ELF-1 (cell line): ENCODE measurements around the gene LAMA2.

Source experiments
- DNase-seq: peaks from one replicate; pipeline ENCODE4 v3.0.0-alpha.2; 2016; ENCODE audit warnings: low read depth, low spot score

LAMA2 gene

GRCh38 chr6:129490521-129491255 lies 607.8 kb downstream of the LAMA2 start:
- peak; percentile 54 for DNase-seq

DNA sequence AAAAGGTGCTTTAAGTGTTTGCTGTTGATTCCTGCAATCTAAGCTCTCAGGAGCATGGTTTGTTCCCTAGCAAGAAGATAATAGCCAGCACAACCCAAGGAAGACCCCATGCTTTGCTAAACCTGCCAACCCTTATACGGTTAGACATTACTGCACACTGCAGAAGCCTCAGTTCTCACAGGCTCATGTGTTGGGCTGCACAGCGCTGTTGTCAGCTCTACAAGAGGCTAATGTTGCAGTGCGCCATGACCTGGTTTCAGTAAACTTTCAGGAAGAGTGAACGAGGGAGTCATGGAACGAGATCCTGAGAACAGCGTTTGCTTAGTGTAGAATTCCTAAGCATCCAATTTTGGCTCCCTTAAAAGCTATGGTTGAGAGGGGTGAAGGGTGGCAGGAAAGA lies 608.5 kb downstream of the LAMA2 start:
- no peak for DNase-seq

DNA sequence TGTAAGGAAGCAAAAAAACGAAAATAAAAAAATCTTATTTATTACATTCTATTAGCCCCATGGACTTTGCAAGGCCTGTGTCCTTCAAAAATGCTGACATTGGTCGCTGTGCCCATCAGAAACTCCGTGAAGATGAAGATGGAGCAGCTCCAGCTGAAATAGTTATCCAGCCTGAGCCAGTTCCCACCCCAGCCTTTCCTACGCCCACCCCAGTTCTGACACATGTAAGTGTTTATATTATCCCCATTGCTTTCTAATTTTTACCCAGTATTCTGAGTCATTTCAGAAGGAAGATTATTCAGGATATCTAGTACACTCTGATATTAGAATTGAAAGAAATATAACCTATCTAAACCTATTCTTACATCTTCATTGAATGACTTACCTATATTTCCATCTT lies 609.3 kb downstream of the LAMA2 start:
- no peak for DNase-seq

DNA sequence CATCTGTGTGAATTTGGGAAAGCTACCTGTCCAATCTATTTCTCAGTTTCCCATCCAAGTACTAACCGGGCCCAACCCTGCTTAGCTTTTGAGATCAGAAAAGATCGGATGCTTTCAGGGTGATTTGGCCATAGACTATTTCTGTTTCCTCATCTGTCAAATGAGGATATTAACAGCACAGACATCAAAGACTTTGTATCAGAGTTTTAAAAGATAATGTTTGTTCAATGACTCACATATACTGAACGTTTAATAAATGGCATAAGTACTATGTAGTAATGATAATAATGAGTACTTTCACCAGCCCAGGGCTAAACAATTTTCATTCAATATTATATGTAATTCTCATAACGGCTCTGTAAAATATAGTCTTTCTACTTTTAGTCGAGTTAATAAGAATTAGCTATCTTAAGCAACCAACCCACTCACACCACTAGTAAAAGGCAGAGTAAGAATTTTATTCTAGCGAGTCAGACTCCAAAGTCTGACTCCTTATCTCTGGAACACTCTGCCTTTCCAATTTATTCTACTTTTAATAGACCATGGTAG lies 610.5 kb downstream of the LAMA2 start:
- DNase-seq, result no peak

DNA sequence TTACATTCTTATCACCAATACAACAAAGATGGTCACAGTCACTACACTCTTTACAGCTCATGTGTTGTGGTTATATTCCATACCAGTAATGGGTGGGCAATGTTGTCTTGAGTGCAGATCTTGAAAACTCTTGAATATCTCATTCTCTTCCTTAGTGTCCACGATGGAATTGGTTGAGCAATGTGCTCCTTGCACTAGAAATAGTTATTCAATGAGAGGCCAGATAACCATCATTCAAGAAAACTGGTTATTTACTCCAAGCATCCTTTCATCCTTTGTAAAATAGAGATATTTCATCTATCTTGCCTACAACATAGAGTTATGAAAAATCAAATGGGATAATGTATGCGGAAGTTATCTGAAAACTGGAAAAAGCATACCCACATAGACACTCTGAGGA lies 611.2 kb downstream of the LAMA2 start:
- DNase-seq, result no peak

DNA sequence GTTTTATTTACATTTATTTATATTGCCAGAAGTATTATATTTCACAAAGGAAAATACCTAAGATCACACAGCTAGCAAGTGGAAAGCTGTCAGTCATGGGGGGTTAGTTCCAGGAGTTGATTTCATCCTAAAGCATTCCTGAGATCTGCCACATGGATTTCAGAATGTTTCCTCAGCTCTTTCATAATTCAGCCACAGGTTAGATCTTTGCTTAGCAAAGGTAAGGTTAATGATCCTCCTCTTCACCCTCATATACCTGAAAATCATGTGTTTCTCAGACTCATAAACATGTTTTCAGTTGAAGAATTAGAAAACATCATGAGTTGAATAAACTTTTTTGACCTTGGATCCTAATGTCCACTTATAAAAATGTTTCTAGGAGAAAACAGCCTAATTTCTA lies 611.6 kb downstream of the LAMA2 start:
- no peak for DNase-seq

- DNase-seq, result no peak
Observed at GRCh38 chr6:129495652-129496051, 612.7 kb downstream of the LAMA2 start.

- DNase-seq, result no peak
Observed at GRCh38 chr6:129497481-129498441, 614.8 kb downstream of the LAMA2 start.

DNA sequence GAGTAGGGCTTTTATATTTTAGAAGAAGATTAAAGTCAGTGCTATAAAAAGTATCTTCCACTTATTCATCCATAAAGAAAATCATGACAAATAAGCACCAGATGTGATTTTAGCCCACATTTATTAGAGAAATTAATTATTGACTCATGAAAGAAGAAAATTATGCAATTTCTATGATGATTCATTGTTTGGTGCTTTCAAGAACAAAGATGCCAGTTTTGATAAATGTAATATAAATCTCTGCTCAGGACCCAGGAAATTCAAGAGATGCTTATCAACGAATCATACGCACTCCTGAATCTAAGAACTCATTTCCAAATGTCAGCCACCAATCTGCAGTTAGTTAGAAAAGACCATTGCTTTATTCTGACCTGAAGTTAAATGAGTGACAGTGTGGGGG lies 615.6 kb downstream of the LAMA2 start:
- no peak for DNase-seq

GRCh38 chr6:129498950-129499842 lies 616.3 kb downstream of the LAMA2 start:
- DNase-seq, result peak; percentile 4

GRCh38 chr6:129499843-129500219 lies 616.9 kb downstream of the LAMA2 start:
- no peak for DNase-seq

GRCh38 chr6:129500958-129501739 lies 618.2 kb downstream of the LAMA2 start:
- peak; percentile 80 for DNase-seq

DNA sequence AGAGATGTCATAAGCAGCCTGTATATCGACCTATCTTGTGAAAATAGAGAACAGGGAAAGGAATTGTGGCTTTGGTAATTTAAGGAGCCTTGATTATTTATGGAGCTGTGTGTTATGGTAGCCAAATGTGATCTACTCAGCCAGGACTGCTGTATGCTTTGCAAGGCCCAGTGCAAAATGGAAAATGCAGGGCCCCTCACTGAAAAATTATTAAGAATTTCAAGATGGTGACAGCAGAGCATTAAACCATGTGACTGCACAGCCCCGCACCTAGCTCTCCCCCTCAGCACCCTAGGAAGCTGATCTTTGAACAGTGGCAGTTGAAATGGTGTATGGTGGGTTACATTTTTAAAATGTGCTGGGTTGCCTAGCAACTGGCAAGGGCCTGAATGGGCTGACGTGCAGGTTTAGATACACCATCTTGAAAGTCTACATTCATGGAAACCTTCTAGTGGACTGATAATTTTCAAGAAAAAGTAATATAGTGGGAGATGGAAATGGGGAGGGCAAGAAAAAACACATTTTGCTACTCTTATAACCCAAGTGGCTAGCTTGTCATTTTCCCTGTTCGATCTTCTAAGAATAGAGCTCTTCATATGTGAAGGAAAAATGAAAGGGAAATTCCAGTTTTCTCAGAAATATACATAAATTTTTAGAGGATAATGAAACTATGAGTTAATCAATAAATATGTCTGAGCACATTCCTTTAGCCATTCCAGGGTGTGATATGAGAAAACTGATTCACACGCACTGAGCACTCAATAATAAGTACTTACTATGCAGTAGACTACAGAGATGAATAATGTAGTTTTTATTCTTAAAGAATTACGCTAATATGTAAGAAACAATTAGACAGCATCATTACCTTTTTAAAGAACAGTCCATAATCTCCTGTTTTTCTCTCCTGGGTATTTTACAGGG lies 619.1 kb downstream of the LAMA2 start:
- DNase-seq, result no peak

DNA sequence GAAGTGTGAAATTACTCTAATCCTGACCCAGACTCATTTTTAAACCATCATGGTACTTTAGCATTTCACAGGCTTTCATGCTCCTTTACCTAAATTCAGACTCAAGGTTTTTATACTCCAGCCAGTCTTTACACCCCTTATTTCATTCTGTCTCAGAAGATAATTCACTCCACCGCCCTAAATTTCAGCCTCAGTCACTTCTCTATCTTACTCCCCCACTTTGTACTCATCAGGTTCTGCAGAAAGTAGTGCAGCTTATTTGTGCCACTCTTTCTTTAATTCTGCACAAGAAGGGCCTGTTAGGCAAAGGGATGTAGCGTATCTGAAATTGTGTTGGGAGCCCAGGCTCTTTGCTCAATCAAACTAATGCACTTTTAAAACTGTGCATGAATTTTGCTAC lies 621.5 kb downstream of the LAMA2 start:
- DNase-seq, result no peak

DNA sequence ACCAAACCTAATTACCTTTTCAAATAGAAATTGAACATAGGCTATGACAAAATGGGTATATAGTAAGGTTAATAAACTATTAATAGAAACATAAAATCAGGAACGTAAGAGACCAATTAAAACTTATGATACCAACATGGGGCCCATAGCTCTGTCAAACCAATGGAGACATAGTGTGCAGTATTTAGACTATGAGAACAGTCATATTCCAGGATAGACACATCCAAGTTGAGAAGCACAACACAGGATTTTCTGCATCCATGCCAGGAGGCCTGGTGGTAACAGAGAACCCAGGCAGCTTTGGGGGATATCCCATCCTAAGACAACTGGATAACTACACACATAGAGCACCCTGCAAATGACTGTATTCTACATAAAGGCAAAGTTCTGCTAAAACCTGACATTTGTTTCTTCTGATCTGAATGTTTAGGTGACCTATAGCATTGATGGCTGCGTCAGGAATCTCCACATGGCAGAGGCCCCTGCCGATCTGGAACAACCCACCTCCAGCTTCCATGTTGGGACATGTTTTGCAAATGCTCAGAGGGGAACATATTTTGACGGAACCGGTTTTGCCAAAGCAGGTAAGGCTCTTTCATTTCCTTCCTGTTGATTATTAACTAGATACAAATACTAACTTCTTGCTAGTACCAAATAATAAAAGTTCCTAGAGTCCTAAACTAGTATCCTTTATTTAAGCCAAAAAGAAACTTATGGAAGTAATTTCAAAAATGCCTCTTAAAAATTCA lies 624.3 kb downstream of the LAMA2 start:
- DNase-seq, result no peak

DNA sequence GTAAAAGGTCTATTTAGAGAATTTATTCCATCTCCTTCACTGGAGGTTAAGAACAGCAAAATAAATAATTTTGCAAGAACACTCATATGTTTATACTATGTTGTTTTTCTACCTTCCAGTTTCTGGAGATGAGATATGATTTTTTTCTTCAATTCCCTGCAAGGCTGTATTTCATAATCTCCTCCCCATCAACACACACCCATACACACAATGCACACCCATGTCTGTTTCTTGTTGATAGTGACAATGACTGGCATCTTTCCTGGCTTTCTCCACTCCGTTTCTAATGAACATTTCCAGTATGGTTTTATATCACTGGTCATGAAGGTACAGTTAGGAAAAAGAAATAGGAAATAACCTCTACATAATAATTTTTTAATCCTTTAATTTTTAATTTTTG lies 624.9 kb downstream of the LAMA2 start:
- DNase-seq, result no peak

DNA sequence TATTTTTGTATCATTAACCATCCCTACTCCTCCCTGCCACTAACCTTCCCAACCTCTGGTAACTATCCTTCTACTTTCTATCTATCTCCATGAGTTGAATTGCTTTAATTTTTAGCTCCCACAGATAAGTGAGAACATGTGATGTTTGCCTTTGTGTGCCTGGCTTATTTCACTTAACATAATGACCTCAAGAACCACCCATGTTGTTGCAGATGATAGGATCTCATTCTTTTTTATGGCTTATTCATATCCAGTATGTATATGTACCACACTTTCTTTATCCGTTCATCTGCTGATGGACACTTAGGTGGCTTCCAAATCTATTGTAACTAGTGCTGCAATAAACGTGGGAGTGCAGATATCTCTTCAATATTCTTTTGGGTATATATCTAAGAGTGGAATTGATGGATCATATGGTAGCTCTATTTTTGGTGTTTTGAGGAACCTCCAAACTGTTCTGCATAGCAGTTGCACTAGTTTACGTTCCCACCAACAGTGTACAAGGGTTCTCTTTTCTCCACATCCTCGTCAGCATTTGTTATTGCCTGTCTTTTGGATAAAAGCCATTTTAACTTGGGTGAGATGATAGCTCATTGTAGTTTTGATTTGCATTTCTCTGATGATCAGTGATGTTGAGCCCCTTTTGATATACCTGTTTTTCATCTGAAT lies 625.7 kb downstream of the LAMA2 start:
- no peak for DNase-seq

- no peak for DNase-seq
Observed at GRCh38 chr6:129510950-129511349, 628.0 kb downstream of the LAMA2 start.
